ENCODE data around the gene ACSL5. TPM values are rescaled to one million over a fixed set of nuclear protein-coding genes. Genes with fewer than 3 reads are reported as not detected.

Gene ACSL5
- total RNA-seq, 2 donors from 2014 or later, result 14.5 to 19.7 TPM

DNA sequence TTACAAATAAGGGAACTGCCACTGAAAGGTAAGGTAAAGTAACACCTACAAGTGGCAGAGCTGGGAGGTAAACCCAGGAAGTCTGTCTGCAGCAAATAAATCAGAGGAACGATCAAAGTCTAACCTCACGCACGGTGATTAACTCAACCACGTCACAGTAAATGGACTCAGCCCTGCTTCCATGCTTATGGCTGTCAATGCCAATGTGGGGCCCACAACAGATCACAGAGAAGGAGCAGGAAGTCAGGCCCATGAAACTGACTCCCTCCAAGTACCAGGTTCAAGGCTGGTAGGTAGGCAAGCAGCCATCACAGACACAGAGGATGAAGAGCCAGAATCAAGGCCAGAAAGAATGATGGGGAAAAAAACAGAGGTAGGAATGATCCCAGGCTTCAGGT, 38.0 kb upstream of the ACSL5 start:
- no peak overlapping the region for H3K27ac ChIP-seq
- H3K9me3 ChIP-seq, result no peaks in the 10 kb centered on the region
- no peak overlapping the region for H3K4me3 ChIP-seq
- TF ChIP-seq POLR2AphosphoS5 (IDR thresholded peaks at IDR 0.05) (no peak), POLR2A (IDR thresholded peaks at IDR 0.05) (no peak)
- TF ChIP-seq, protein P1, sequence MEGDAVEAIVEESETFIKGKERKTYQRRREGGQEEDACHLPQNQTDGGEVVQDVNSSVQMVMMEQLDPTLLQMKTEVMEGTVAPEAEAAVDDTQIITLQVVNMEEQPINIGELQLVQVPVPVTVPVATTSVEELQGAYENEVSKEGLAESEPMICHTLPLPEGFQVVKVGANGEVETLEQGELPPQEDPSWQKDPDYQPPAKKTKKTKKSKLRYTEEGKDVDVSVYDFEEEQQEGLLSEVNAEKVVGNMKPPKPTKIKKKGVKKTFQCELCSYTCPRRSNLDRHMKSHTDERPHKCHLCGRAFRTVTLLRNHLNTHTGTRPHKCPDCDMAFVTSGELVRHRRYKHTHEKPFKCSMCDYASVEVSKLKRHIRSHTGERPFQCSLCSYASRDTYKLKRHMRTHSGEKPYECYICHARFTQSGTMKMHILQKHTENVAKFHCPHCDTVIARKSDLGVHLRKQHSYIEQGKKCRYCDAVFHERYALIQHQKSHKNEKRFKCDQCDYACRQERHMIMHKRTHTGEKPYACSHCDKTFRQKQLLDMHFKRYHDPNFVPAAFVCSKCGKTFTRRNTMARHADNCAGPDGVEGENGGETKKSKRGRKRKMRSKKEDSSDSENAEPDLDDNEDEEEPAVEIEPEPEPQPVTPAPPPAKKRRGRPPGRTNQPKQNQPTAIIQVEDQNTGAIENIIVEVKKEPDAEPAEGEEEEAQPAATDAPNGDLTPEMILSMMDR (IDR thresholded peaks at IDR 0.05), result no peak
- no peaks in the 10 kb centered on the region for H3K27me3 ChIP-seq (replicated peaks; ENCODE audit: insufficient read depth)
- DNase-seq (ENCODE audit: low spot score), result no peak
- 44% methylated on average over 4 of the region's 4 CpGs for WGBS
- H3K36me3 ChIP-seq, result no peaks in the 10 kb centered on the region
- intact Hi-C loops (cut with DNase I), result no loop called here
- peaks cover 8% of the 10 kb centered on the region for H3K4me1 ChIP-seq (replicated peaks)

DNA sequence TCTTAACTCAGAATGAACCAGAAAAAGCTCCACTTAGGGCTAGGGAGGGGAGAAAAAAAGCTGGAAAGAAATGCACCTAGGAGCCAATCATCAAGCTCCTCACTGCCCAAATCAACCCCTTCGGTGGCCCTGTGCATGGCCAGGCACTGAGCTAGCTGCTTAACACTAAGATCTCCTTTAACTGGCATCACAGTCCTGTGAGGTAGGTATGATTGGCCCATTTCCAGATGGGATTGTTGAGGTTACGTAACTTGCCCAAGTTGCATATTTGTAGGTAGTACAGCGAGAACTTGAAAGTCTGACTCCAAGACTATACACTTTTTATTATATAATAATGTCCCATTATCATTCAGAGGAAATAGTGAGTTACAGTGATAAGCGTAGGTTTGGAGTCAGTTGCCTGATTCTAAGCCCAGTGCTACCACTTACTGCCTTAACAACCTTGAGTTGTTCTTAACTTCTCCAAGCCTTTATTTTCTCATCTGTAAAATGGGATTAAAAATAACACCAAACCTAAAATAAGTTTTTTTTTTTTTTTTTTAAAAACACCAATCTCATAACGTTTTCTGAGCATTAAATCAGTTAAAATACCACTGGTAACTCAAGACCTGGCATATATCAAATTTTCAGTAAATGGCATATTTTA, 37.2 kb upstream of the ACSL5 start:
- H3K27ac ChIP-seq, result no peak overlapping the region
- no peaks in the 10 kb centered on the region for H3K9me3 ChIP-seq
- no peak for DNase-seq (ENCODE audit: low spot score)
- WGBS, result 72% methylated on average over 5 of the region's 5 CpGs
- H3K4me1 ChIP-seq (replicated peaks), result peaks cover 1% of the 10 kb centered on the region
- H3K36me3 ChIP-seq, result no peaks in the 10 kb centered on the region
- TF ChIP-seq, protein P1 (IDR thresholded peaks at IDR 0.05), result no peak
- no peak for TF ChIP-seq POLR2AphosphoS5 (IDR thresholded peaks at IDR 0.05)
- TF ChIP-seq POLR2A (IDR thresholded peaks at IDR 0.05), result no peak
- H3K27me3 ChIP-seq (replicated peaks; ENCODE audit: insufficient read depth), result no peaks in the 10 kb centered on the region
- no peak overlapping the region for H3K4me3 ChIP-seq
- intact Hi-C loops (cut with DNase I), result no loop called here

DNA sequence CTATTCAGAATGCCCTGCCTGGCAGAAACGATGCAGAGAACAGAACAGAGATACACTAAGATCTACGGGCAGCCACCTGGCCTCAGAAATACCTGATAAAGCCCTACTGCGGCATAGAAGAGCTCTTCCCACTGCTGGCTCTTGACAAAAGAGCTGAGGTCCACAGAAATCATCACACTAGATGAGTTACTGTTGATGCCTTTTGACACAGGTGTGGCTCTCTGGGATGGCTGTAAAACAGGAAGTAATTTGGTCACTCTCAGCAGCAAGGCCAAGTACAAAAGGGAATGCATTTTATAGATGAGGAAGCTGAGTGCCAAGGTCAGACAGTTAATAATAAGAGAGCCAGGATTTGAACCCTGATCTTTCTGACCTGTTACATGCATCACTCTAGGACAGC, 35.0 kb upstream of the ACSL5 start:
- Histone ChIP-seq H3K4me3 (no peak overlapping the region), H3K9me3 (no peaks in the 10 kb centered on the region), H3K27ac (no peak overlapping the region), H3K4me1 (replicated peaks) (no peaks in the 10 kb centered on the region), H3K36me3 (no peaks in the 10 kb centered on the region), H3K27me3 (replicated peaks; ENCODE audit: insufficient read depth) (no peaks in the 10 kb centered on the region)
- TF ChIP-seq POLR2AphosphoS5 (IDR thresholded peaks at IDR 0.05), result no peak
- TF ChIP-seq, protein P1 (IDR thresholded peaks at IDR 0.05), result no peak
- TF ChIP-seq POLR2A (IDR thresholded peaks at IDR 0.05), result no peak
- 95% methylated on average over 3 of the region's 3 CpGs for WGBS
- intact Hi-C loops (cut with DNase I), result no loop called here
- no peak for DNase-seq (ENCODE audit: low spot score)

DNA sequence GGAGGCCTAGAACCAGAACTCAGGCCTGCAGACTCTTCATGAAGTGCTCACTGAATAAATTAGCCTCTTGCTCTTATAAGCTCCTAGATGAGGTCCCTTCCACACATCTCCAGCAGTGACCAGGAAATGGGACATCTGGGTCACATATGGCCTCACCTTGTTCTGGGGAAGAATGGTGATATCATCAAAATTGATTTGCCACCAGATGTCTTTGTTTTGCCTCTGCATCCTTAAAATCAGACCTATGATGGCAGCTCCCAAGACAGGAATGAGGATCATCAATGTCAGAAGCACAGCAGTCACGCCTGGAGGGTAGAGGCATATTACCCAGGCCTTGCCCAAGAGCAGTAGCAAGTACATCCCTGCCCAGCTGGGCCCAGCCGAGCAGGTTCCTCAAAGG, 33.3 kb upstream of the ACSL5 start:
- Histone ChIP-seq H3K4me3 (no peak overlapping the region), H3K27ac (no peak overlapping the region), H3K27me3 (replicated peaks; ENCODE audit: insufficient read depth) (no peaks in the 10 kb centered on the region), H3K4me1 (replicated peaks) (no peaks in the 10 kb centered on the region), H3K36me3 (no peaks in the 10 kb centered on the region), H3K9me3 (no peaks in the 10 kb centered on the region)
- 85% methylated on average over 2 of the region's 2 CpGs for WGBS
- no peak for TF ChIP-seq POLR2AphosphoS5 (IDR thresholded peaks at IDR 0.05)
- TF ChIP-seq, protein P1 (IDR thresholded peaks at IDR 0.05), result no peak
- no peak for TF ChIP-seq POLR2A (IDR thresholded peaks at IDR 0.05)
- DNase-seq (ENCODE audit: low spot score), result no peak
- intact Hi-C loops (cut with DNase I), result no loop called here

DNA sequence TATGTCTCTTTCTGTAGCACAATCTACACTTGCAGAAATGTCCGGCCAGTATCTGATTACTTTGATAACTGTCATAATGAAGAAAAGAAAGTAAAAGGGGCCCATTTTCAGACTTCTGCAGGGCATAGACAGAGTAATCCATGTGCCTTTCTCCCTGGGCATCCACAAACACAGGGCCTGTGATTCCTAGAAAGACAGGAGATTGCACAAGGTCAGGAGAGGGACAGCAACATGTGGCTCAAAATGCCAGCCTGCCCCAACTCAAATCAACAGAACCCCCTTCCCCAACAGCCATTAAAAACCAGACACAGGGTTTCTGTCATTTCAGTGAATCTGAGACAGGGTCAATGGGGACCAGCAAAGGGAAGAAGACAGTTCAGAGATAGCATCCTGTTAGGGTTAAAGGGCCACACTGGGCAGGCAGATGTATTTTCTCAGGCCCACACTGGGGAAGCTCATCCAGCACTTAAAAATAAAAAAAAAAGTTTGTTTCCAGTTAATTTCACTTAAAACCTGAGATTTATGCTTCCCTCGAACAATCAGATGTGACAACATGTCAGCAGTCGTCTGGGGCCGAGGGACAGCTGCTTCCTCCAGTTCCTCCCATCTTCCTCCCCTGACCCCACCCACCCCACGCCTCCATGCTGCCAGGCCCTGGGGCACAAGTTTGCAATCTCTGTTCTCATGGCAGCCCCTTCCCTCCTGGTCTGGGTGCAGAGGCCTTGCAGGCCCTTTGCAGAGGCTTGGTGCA, 30.7 kb upstream of the ACSL5 start:
- Histone ChIP-seq H3K36me3 (no peaks in the 10 kb centered on the region), H3K4me3 (no peak overlapping the region), H3K4me1 (replicated peaks) (no peaks in the 10 kb centered on the region), H3K9me3 (no peaks in the 10 kb centered on the region), H3K27me3 (replicated peaks; ENCODE audit: insufficient read depth) (no peaks in the 10 kb centered on the region), H3K27ac (no peak overlapping the region)
- 71% methylated on average over 5 of the region's 5 CpGs for WGBS
- no peak for DNase-seq (ENCODE audit: low spot score)
- intact Hi-C loops (cut with DNase I), result no loop called here
- no peak for TF ChIP-seq POLR2AphosphoS5 (IDR thresholded peaks at IDR 0.05)
- TF ChIP-seq, protein P1 (IDR thresholded peaks at IDR 0.05), result no peak

Data from prostate gland (tissue), 2 donors.